Activated CD8-positive, alpha-beta memory T cell treated with anti-CD3 and anti-CD28 coated beads, Interleukin-2, amount 50 U/mL, for 24 hours (primary cell): ENCODE measurements around the gene VWA7.

Experiments used
- DNase-seq: peaks from one replicate; pipeline ENCODE4 v3.0.0-alpha.2; 2020; ENCODE audit errors: extremely low read depth

VWA7 gene

DNA sequence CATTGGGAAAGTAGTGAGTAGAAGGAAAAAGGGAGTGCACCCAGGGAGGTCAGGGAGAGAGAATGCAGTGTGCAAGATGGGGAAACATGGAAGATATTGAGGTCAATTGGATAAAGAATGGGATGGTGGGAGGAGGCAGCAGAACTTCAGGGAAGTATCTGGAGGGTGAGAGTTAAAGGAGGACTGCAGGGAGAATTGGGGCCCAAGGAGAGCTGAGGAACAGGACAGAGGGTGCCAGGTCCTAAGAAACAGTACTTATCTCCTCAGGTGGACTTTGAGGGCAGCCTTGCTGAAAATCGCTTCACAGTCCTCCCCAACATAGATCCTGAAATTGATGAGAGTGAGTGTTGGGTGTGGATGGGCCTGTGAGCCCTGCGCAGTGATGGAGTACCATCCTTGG is 18.8 kb downstream of the VWA7 start:
- no peak for DNase-seq

DNA sequence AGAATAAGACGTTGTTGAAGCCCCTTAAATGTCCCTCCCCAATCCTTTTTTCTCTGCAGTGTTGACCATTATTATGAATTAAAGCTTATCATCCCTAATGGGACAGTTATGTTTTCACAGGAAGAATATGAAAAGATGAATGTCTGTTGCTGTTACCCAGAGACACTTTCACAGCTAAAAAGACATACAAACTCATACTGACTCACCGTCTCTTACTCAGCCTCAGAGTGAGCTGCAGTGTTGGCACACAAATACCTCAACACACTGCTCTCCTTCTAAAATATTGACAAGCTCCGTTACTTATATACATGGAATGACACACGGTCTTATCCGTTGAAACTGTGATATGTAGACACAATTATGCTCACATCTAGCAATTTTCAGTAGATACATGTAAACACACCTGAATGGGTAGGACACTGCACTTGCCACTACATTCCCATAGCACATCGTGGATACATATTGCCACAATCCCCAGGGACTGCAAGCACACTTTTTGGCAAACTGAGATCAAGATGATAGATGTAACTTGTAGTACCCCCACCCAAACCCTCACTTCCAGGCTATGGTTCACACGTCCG is 24.3 kb downstream of the VWA7 start:
- DNase-seq = no peak

DNA sequence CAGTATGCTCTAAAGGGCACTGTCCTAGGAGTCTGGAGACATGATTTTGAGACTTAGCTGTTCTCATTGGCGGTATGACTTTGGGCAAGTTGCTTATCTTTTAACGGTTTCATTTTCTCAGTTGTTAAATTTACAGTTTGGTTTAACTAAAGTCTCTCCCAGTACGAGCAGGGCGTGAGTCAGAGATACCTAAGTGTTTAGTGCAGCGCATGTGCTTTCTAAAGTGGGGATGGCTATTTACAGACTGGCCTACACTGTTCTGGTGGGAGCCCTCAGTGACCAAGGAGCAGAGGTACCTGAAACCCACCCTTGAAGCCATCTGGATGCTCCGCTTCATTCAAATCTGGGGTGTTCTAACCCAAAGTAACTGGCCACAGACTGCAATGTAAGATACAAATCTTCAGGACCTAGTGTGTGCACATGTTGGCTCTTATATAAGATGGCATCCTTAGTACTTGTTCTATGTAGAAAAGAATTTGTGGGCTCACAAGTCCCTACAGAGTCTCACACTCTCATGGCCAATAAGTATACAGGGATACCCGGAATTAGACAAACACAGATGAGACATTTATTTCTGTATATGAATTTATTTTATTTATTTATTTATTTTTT is 26.6 kb downstream of the VWA7 start:
- DNase-seq = no peak

DNA sequence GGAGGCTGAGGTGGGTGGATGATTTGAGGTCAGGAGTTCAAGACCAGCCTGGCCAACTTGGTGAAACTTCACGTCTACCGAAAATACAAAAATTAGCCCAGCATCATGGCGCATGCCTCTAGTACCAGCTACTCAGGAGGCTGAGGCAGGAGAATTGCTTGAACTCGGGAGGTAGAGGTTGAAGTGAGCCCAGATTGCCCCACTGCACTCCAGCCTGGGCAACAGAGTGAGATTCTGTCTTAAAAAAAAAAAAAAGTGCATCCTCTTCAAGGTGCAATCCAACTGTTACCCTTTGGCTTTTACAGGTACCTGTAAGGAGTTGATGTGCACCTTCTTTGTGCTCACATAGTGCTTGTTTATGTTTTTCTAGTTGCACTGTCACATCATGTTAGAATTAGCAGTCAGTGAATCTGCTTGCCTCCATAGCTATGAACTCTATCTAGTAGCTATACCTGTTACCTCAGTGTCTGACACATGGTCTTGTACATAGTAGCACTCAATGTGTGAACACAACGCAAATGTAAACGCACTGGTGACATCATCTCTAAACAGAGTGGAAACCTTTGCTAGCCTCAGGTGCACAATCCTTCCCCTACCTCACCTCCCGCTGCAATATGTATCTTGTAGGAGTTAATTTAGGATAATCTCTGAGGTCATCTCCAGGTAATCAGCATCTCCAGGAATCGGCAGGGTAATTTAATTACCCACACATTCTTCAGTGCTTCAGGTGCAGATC is 27.7 kb downstream of the VWA7 start:
- no peak for DNase-seq

DNA sequence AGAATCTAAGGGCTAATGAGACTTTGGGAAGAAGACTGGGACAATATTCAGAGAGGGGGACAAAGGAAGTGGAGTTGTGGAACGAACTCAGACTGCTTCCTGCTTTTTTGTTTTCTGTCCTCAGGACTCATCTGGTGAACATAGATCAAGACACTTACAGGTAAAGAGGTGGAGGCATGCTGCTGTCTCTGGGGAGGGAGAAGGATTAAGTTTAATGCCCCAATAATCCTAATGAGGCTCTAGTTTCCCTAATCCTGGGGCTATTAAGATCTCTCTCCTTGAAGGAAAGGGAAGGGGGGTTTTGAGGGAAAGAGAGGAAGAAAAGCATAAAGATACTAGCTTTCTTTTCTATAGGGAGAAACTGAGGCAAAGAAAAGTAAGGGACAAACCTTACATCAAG is 32.7 kb downstream of the VWA7 start:
- DNase-seq = no peak

DNA sequence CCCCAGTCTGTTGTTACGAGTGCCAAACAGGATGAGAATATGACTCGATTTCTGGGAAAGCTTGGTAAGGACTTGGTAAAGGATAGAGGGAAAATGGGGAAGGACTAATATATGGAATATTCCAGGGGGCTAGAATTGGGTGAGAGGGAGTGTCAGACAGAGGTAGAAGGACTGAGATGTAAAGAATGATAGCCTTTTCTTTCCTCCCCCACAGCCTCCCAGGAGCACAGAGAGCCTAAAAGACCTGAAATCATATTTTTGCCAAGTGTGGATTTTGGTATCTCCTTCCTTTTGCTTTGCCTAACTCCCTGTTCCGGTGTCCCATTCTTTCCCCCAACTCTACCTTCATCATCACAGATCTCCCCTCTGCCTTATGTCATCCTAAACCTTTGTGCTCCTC is 34.2 kb downstream of the VWA7 start:
- no peak for DNase-seq

DNA sequence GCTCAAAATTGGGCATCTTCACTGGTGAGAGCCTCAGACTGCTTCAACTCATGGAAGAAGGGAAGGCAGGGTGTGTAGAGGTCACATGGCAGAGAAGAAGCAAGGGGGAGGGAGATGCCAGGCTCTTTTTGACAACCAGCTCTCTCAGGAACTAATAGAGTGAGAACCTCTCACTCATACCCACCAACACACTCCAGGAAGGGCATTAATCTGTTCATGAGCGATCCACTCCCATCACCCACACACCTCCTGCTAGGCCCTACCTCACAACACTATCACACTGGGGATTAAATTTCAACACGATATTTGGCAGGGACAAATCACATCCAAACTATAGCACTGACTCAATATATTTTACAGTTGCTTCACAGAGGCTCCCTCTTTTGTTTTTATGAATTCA is 35.3 kb downstream of the VWA7 start:
- DNase-seq = no peak

DNA sequence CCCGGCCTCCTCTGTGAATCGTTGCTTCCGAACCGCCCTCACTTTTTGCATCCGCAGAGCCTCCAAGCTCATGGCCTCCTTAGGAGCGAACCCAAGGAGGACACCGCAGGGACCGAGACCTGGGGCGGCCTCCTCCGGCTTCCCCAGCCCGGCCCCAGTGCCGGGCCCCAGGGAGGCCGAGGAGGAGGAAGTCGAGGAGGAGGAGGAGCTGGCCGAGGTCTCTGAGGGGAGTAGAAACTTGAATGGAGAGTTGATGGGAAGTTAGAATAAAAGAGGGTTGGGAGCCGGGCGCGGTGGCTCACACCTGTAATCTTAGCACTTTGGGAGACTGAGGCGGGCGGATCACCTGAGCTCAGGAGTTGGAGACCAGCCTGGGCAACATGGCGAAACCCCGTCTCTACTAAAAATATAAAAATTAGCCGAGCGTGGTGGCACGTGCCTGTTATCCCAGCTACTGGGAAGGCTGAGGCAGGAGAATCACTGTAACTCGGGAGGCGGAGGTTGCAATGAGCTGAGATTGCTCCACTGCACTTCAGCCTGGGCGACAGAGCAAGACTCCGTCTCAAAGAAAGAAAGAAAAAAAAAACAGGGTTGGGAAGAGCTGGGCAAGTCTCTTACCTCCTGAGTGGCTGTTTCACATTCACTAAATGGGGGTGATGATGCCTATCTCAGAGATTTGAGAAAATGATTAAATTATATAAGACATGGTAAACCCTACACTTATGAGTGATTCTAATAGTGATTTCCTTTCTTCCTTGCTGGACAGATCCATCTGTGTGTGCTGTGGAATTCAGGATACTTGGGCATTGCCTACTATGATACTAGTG is 36.5 kb downstream of the VWA7 start:
- no peak for DNase-seq

DNA sequence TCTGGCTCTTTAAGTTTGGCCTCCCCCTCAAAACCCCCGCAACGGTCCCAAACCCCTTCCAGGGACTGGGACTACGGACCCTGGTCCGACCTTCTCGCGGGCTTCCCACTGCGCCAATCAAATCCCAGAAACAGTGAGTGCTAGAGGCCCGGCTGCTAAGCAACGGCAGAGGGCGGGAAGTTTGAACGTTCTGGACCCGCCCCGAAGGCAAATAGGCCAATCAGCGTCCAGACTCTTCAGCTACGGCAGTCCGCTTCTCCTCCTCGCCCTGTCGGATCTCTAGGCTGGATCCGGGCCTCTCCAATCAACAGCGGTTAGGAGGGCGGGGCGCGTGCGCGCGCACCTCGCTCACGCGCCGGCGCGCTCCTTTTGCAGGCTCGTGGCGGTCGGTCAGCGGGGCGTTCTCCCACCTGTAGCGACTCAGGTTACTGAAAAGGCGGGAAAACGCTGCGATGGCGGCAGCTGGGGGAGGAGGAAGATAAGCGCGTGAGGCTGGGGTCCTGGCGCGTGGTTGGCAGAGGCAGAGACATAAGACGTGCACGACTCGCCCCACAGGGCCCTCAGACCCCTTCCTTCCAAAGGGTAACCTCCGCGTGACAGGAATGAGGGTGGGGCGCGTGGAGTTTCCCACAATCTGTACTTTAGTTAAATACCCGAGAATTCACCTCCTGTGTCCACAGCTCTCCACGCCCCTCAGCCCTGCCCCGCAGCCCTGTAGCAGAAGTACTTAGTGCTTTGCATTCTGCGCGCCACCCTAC is 37.3 kb downstream of the VWA7 start, which contains the start of gene MSH5:
TSS of gene MSH5 (plus strand) at position 367 of the 758 bp plus-strand sequence. CDS start 462 bp downstream, outside the sequence.
- peak; percentile 94 for DNase-seq

DNA sequence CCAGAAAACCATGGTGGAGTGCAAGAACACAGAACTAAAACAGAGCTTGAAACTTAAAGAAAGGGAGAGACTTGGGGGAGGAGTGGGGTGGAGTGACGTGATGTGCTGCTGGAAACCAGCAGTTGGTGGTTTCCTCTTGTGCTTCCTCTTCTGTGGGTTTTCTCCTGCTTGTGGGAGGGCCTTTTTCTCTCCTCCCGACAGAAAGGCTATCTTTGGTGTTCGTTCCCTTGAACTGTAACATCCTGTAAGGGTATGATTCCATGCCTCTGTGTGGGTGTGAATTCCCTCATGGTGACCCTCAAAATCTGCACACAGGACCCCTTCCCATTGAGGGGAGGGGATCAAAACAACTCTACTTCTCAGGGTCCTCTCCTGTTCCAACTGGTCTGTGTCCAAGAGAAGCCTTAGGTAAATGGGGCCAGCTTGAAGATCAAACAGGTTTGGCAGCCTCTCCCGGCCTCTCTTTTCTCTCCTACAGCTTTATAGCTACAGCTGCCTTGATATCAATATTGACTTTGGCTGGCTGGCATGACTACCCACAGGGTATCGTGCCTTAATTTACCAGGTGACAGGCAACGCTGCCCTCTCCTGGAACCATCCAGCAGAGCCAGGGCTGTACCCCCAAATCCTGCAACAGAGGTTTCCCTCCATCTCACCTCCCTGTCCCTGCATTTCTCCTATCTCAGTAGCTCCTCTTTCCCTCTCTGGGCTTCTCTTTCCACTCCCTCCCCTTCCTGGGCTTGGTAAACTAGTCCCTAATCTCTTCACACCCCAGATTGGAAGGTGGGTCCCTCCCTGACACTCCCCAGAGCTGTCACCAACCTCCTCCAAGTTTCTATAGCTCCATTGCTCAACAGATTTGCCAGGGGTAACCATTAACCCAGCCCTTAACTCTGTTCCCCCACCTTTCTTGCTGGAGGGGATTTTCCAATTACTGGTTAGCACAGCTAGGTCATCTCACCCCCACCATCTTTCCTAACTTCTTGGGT is 38.8 kb downstream of the VWA7 start:
- DNase-seq = no peak

DNA sequence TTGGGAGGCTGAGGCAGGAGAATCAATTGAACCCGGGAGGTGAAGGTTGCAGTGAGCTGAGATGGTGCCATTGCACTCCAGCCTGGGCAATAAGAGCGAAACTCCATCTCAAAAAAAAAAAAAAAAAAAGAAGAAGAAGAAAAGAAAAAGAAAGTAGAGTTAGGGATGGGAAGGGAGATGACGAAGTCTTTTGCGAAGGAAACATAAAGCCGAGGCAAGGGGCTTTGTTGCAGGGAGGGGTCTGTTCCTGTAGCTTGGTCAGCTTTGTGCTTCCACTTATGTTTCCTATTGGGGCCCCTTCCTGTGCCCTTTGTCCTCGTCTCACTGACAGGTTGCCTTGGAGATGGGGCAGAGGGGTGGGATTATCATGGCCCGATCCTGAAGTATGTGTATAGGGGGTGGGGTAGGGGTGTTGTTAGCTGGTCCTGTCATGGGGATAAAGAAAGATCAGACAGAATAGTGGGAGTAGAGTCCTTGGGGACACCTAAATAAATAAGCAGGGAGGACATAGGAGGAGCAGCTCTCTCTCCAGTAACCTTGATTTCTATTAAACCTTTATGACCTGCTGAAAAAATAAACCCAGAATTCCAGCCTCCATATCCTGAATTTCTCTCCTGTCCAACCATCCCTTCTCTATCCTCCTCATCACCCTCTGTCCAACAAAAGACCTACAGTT is 39.7 kb downstream of the VWA7 start:
- no peak for DNase-seq

DNA sequence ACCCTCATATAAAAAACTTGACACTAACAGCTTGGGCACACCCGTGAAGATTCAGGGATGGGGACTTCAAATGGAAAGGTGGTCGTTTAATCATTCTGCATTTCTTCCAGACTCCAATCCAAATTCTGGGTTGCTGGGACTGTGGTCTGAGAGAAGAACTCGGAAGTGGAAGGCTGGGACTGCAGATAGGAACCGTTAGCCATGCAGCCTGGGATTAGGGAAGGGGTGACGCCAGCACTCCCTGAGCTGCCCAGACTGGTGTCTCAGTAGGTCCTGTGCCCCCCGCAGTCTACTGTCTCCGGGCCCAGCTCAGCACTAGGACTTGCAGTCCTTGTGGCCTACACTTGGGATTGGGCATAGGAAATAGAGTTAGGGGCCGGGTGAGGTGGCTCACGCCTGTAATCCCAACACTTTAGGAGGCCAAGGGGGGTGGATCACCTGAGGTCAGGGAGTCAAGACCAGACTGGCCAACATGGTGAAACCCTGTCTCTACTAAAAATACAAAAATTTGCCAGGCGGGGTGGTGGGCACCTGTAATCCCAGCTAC is 40.3 kb downstream of the VWA7 start:
- no peak for DNase-seq

DNA sequence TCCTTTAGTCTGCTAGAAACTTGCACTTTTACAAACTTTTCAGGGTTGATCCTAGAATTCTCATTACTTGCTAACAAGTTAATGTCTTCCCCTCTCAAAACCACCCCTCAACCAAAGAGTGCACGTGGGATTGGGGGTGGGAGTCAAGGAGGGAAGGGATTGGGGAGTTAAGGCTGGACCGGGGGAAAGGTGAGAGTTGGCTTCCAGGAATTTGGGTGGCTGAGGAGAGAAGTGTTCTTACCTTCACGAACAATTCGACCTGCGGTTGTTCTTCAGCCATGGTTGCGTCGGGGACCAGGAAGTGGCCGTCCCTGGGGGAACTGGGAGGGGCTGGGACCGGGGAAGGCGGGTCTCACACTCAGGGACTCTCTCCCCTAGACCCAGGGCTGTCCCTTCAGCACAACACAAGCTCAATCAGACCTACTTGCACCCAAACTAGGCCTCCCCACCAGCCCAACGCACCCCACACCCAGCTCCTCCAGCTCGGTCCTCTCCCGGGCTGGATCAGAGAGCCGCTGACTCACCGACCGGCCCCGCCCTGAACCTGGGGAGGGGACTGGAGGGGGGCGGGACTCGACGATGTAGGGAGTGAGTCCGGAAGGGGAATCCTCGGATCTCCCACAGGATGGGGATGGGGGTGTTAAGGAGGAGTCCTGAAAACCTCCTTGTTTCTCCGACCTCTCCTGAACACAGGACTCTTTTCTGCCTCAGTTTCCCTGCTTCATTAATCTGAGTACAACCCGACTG is 40.9 kb downstream of the VWA7 start, which contains the start of gene CLIC1:
TSS of gene CLIC1 (minus strand) at position 510 of the 747 bp plus-strand sequence. CDS start at position 280, 230 bp downstream.
- peak; percentile 61 for DNase-seq

DNA sequence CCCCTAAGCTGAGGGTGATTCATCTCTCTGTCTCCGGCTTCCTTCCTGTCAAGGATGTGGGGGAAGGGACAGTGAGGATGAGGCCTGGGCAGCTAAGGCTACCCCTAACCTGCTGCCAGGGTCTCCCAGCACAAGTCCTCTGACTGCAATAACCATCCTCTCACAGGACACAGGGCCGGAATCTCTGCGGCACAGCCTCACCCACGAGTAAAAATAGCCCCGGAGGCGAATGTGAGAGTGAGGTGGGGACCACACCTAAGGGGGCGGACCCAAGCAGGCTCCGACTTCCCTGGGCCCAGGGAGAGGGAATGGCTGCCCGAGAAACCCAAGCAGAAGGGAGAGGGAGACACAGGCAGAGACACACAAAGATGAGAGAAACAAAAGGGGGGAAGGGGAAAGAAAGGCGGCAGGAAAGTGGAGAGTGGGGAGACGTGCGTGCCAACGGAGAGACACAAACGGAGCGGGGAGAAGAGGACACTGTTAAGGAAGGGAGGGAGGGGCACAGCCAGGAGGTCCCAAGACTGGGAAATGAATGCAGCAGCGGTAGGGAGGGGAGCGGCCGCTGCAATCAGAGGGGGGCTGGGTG is 42.2 kb downstream of the VWA7 start:
- DNase-seq = no peak

DNA sequence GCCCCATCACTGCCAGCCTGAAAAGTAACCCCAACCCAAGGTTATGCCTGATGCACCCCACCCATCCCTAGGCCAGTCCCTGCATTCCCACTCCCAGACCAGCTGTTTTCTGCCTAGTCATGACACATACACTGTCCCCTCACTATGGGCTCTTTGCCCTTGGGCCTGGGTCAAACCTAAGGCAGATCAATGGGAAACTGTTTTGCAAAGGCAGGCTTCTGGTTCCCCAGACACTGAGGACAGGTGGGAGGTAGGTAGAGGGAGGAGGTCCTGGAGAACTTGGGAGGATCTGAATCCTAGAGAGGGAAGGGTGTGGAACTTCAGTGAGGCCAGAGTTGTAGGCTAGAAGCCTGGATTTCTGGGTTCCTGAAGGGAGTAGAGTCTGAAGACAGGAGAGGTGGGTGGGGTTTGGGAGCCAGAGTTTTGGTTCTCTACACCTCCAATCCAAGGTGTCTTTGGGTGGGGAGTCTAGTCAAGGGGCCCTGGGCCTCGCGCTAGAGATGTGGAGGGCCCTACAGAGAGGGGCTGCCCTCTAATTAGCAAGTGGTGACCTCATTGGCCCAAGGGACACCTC is 42.8 kb downstream of the VWA7 start:
- no peak for DNase-seq

DNA sequence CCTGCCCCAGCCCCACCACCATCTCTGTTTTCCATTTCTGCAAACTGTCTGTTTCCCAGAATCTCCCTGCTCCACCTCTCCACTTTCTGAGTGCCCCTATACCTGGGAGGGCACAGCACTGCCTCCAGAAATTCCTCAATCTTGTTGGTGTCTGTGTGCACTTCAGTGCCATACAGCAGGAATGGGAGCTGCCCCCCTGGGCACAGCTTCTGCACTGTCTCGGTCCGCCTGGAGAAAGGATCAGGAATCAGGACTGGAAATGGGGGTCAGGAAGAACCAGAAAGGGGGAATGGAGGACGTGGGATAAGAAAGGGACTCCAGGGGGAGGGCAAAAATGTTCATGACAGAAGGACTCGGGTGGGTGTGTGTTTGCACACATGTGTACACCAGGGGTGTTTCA is 43.4 kb downstream of the VWA7 start:
- DNase-seq = no peak

DNA sequence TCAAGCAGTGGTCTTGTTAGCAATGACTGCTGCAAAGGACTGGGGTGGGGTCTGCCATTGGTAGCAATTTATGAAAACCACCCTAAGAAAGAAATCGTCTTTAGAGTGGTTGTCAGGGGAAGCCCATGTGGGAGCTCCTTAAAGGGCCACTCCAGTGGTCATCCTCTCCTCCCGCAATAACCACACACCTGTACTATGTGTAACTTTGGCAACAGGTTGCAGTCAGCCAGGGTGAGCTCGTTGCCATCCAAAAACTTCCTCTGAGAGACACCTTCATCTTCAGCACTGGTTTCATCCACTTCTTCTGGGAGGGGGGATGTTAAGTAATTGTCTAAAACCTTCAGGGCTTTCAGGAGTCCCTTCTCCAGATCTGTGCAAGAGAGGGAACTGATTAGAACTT is 45.1 kb downstream of the VWA7 start:
- no peak for DNase-seq

DNA sequence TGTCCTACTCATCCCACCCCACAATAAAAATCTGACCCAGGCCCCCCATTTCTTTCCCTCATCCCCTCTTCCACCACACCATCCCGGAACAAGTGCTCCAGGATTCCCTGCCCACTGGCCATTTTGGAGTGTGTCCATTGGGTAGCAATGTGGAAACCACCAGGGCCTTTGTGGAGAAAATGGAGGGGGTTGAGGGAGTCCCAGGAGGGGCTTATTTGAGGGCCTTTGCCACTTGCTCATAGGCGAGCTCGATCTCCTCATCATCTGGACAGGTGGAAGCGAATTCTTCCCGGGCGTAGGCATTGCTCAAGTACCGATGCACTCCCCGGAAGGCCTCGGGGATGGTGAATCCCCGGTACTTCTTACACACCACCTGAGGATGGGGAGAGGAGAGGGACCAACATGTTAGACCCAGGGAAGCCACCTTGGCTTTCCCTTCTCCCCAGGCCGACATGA is 46.5 kb downstream of the VWA7 start:
- DNase-seq = no peak
